HCT116 (cell line): ENCODE measurements around the gene BACH1. TPM values are rescaled to one million over a fixed set of nuclear protein-coding genes. Genes with fewer than 3 reads are reported as not detected.

Source experiments
- ATAC-seq: fragments of 200-7000 bp; cut with Tn5 transposase; 2 replicates; pipeline ENCODE4 v1.9.1; 2020; ENCODE audit warnings: mild to moderate bottlenecking, moderate library complexity
- BruUV-seq: library from RNA; stranded (reverse); fragments of 400-500 nt; replicated peaks from 2 replicates; lab custom pipeline; 2021; lab: Mats Ljungman, UMichigan
- CTCF ChIA-PET: fragments of 300-600 bp; sonication (Branson Sonifier 250); formaldehyde crosslinking; loops from one replicate; lab custom pipeline; 2021; ENCODE audit warnings: antibody characterized with exemption; lab: Charles Lee
- POLR2A ChIA-PET: fragments of 300-600, 350-600 bp; sonication (Branson Sonifier 250); formaldehyde crosslinking; loops from one replicate; lab custom pipeline; 2021; ENCODE audit warnings: antibody characterized with exemption; lab: Charles Lee
- RAD21 ChIA-PET, 2 experiments: fragments of 300-600 bp; sonication (Branson Sonifier 250); formaldehyde crosslinking; loops; one replicate each; lab custom pipeline; 2023; ENCODE audit warnings: low total read pairs in 2 of 2; ENCODE audit not compliant: uncharacterized antibody in 2 of 2, unreplicated experiment in 2 of 2, low non-redundant PET in 1 of 2; lab: Charles Lee
- DNase-seq: peaks from one replicate; pipeline ENCODE4 v3.0.0-alpha.2; 2010; ENCODE audit warnings: low read depth, low spot score
- H2AFZ ChIP-seq: fragments of 200-600 bp; shearing (Covaris generic), sonication (generic); 2 replicates; pipeline ENCODE4 v1.6.1; 2017; ENCODE audit warnings: low read depth, mixed run types, mixed read lengths, antibody characterized with exemption, low read length; ENCODE audit not compliant: poor library complexity, severe bottlenecking
- H3K27ac ChIP-seq: 2 replicates; pipeline ENCODE4 v1.5.1; 2012; ENCODE audit warnings: low read depth, low read length
- H3K27me3 ChIP-seq: fragments of 200-600 bp; sonication (generic); 2 replicates; pipeline ENCODE4 v1.6.1; 2016; ENCODE audit warnings: mixed run types, low read length, mixed read lengths; ENCODE audit not compliant: insufficient read depth
- H3K36me3 ChIP-seq, 2 experiments: fragments of 200-500 bp in 1 of 2; fragments of 200-600 bp in 1 of 2; sonication (Bioruptor generic) in 1 of 2; sonication (generic) in 1 of 2; 2 replicates each; pipeline versions ENCODE4 v1.5.1 to v1.6.1; 2014 to 2016; ENCODE audit warnings: low read length in 2 of 2, inconsistent platforms in 1 of 2, mixed read lengths in 1 of 2, mixed run types in 1 of 2; ENCODE audit not compliant: insufficient read depth in 2 of 2, control insufficient read depth in 1 of 2
- H3K4me1 ChIP-seq, 2 experiments: fragments of 200-600 bp in 1 of 2; sonication (generic) in 1 of 2; 2 replicates each; pipeline versions ENCODE4 v1.5.1 to v1.6.1; 2012 to 2017; ENCODE audit warnings: low read length in 2 of 2, inconsistent platforms in 1 of 2, mild to moderate bottlenecking in 1 of 2, mixed read lengths in 1 of 2, mixed run types in 1 of 2, moderate library complexity in 1 of 2; ENCODE audit not compliant: insufficient read depth in 2 of 2, control insufficient read depth in 1 of 2
- H3K4me2 ChIP-seq: fragments of 200-600 bp; sonication (generic); 2 replicates; pipeline ENCODE4 v1.6.1; 2017; ENCODE audit warnings: mixed run types, low read length, mixed read lengths
- H3K4me3 ChIP-seq, 2 experiments: fragments of 200-600 bp in 1 of 2; sonication (generic) in 1 of 2; replicated peaks in 1 of 2; 2 replicates each; pipeline ENCODE4 v1.5.1; 2011 to 2016; ENCODE audit warnings: low read length in 2 of 2, control low read depth in 1 of 2, low read depth in 1 of 2, mild to moderate bottlenecking in 1 of 2, mixed read lengths in 1 of 2, mixed run types in 1 of 2
- H3K79me2 ChIP-seq: fragments of 200-600 bp; sonication (generic); 2 replicates; pipeline ENCODE4 v1.6.1; 2017; ENCODE audit warnings: mild to moderate bottlenecking, mixed run types, low read length, moderate library complexity, mixed read lengths; ENCODE audit not compliant: insufficient read depth
- H3K9ac ChIP-seq: fragments of 200-600 bp; sonication (generic); 2 replicates; pipeline ENCODE4 v1.6.1; 2016; ENCODE audit warnings: low read length, mixed read lengths
- H3K9me2 ChIP-seq: fragments of 200-600 bp; sonication (generic), shearing (Covaris generic); 2 replicates; pipeline ENCODE4 v1.6.1; 2017; ENCODE audit warnings: mixed run types, mild to moderate bottlenecking, moderate library complexity; ENCODE audit not compliant: insufficient read depth
- H3K9me3 ChIP-seq, 2 experiments: fragments of 200-500 bp in 1 of 2; fragments of 200-600 bp in 1 of 2; sonication (Bioruptor generic) in 1 of 2; sonication (generic) in 1 of 2; 2 replicates each; pipeline ENCODE4 v1.6.1; 2014 to 2017; ENCODE audit warnings: low read length in 2 of 2, mixed read lengths in 2 of 2, inconsistent platforms in 1 of 2, low read depth in 1 of 2, mild to moderate bottlenecking in 1 of 2, mixed run types in 1 of 2, moderate library complexity in 1 of 2; ENCODE audit not compliant: control insufficient read depth in 1 of 2, insufficient read depth in 1 of 2
- H4K20me1 ChIP-seq: fragments of 200-600 bp; sonication (generic), shearing (Covaris generic); 2 replicates; pipeline ENCODE4 v1.6.1; 2017; ENCODE audit warnings: mixed run types, mild to moderate bottlenecking, moderate library complexity; ENCODE audit not compliant: insufficient read depth
- CBX3 ChIP-seq: IDR thresholded peaks from 2 replicates; pipeline ENCODE4 v1.6.1; 2012; ENCODE audit warnings: low read depth
- CEBPB ChIP-seq: IDR thresholded peaks from 2 replicates; pipeline ENCODE4 v1.6.1; 2012; ENCODE audit warnings: low read depth
- ELF1 ChIP-seq: IDR thresholded peaks from 2 replicates; pipeline ENCODE4 v1.6.1; 2012; ENCODE audit warnings: low read depth, borderline replicate concordance
- POLR2A ChIP-seq: IDR thresholded peaks from 2 replicates; pipeline ENCODE4 v1.7.0; 2011; ENCODE audit warnings: borderline replicate concordance; ENCODE audit not compliant: insufficient read depth, insufficient read length; ENCODE audit errors: extremely low read depth
- SIN3A ChIP-seq: IDR thresholded peaks from 2 replicates; pipeline ENCODE4 v1.6.1; 2012; ENCODE audit warnings: low read depth
- intact Hi-C: fragments of 100-400 bp; cut with micrococcal nuclease; formaldehyde crosslinking; loops from 2 replicates; pipeline ENCODE4 v1.10.0; 2022
- total RNA-seq: library from RNA; stranded (reverse); gene quantifications from one replicate; pipeline ENCODE4 v1.2.1, GENCODE V29; 2021; ENCODE audit not compliant: unreplicated experiment
- TF ChIP-seq, protein P1 (sequence below): IDR thresholded peaks from 2 replicates; pipeline ENCODE4 v1.6.1; 2012; ENCODE audit warnings: low read depth
- TF ChIP-seq, protein P2 (sequence below), 3 experiments: fragments of 200-600 bp in 1 of 3; sonication (generic) in 1 of 3; IDR thresholded peaks in 2 of 3; conservative IDR thresholded peaks in 1 of 3; 2 replicates each; pipeline ENCODE4 v1.5.1; 2012 to 2017; ENCODE audit warnings: low read depth in 2 of 3, low read length in 2 of 3, antibody characterized with exemption in 1 of 3, borderline replicate concordance in 1 of 3, control low read depth in 1 of 3, mild to moderate bottlenecking in 1 of 3, mixed read lengths in 1 of 3, mixed run types in 1 of 3, moderate library complexity in 1 of 3; ENCODE audit not compliant: insufficient read depth in 1 of 3

BACH1 gene
- total RNA-seq, 1 experiment from 2014 or later, result 28.4 TPM

DNA sequence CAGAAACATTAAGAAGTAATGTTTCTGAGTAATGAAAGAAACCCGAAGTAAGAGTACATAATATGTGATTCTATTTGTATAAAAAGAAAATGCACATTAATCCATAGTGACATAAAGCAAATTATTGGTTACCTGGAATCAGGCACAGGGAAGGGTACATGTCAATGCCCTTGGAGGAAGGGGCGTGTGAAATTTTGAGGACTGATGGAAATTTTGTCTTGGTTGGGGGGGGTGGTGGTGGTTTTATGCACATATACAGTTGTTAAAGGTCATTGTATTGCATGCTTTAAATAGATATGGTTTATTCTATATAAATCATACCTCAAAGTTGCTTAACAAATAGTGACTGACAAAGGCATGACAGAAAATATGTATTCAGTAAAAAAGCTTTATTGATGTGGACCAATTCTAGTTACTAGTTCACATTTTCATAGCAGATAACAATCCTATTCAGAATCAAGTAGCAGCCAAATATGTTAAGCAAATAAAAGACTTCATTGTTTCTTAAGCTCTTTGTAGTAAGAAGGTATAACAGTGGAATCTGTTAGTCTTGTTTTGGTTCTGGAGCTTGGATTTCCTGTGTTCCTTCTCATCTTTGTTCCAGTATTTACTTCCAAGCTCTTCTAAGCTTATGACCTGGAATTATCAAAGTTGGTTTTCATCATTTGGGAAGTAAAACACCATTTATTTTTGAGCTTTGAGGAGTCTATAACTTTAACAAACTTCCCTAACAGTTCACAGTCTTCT, 15.1 kb downstream of the BACH1 start:
- Histone ChIP-seq H3K9ac (no peak overlapping the region), H3K79me2 (peaks cover 99% of the 10 kb centered on the region), H2AFZ (no peak overlapping the region), H3K27ac (no peak overlapping the region), H3K4me3 (no peak overlapping the region), H3K36me3 (no peaks in the 10 kb centered on the region), H3K27me3 (no peaks in the 10 kb centered on the region), H4K20me1 (no peaks in the 10 kb centered on the region), H3K9me3 (no peaks in the 10 kb centered on the region), H3K4me1 (peaks cover 0 to 3% of the 10 kb centered on the region in 2 experiments; a peak in 1 of 4 replicates), H3K4me2 (no peak overlapping the region), H3K9me2 (no peaks in the 10 kb centered on the region)
- no TSS peak for BruUV-seq
- TF ChIP-seq, protein P1, sequence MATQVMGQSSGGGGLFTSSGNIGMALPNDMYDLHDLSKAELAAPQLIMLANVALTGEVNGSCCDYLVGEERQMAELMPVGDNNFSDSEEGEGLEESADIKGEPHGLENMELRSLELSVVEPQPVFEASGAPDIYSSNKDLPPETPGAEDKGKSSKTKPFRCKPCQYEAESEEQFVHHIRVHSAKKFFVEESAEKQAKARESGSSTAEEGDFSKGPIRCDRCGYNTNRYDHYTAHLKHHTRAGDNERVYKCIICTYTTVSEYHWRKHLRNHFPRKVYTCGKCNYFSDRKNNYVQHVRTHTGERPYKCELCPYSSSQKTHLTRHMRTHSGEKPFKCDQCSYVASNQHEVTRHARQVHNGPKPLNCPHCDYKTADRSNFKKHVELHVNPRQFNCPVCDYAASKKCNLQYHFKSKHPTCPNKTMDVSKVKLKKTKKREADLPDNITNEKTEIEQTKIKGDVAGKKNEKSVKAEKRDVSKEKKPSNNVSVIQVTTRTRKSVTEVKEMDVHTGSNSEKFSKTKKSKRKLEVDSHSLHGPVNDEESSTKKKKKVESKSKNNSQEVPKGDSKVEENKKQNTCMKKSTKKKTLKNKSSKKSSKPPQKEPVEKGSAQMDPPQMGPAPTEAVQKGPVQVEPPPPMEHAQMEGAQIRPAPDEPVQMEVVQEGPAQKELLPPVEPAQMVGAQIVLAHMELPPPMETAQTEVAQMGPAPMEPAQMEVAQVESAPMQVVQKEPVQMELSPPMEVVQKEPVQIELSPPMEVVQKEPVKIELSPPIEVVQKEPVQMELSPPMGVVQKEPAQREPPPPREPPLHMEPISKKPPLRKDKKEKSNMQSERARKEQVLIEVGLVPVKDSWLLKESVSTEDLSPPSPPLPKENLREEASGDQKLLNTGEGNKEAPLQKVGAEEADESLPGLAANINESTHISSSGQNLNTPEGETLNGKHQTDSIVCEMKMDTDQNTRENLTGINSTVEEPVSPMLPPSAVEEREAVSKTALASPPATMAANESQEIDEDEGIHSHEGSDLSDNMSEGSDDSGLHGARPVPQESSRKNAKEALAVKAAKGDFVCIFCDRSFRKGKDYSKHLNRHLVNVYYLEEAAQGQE, result no peak
- TF ChIP-seq CEBPB, result no peak
- TF ChIP-seq ELF1, result no peak
- TF ChIP-seq POLR2A, result no peak
- no peak for TF ChIP-seq CBX3
- no peak for TF ChIP-seq SIN3A
- TF ChIP-seq, protein P2, sequence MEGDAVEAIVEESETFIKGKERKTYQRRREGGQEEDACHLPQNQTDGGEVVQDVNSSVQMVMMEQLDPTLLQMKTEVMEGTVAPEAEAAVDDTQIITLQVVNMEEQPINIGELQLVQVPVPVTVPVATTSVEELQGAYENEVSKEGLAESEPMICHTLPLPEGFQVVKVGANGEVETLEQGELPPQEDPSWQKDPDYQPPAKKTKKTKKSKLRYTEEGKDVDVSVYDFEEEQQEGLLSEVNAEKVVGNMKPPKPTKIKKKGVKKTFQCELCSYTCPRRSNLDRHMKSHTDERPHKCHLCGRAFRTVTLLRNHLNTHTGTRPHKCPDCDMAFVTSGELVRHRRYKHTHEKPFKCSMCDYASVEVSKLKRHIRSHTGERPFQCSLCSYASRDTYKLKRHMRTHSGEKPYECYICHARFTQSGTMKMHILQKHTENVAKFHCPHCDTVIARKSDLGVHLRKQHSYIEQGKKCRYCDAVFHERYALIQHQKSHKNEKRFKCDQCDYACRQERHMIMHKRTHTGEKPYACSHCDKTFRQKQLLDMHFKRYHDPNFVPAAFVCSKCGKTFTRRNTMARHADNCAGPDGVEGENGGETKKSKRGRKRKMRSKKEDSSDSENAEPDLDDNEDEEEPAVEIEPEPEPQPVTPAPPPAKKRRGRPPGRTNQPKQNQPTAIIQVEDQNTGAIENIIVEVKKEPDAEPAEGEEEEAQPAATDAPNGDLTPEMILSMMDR (IDR thresholded peaks at IDR 0.05 in 2 of 3, conservative IDR thresholded peaks at IDR 0.05 in 1 of 3; ENCODE audit: borderline replicate concordance in 1 of 3, insufficient read depth in 1 of 3, low read depth in 2 of 3, low read length in 2 of 3), result no peak
- ATAC-seq (no peak), DNase-seq (no peak)
- ChIA-PET CTCF (no interaction called here), RAD21 (no interaction called here), POLR2A (interaction anchor here (1.0 to 3.2 kb wide), 2 partner anchors 14 to 194 kb away, joined by 4 to 12 read pairs; partner anchors contain the start of gene BACH1)
- intact Hi-C loops, result no loop called here
